HUES6 (cell line): Measurements from ENCODE around the gene MXRA8.

Experiments
- H3K27ac ChIP-seq: 2 replicates; pipeline ENCODE4 v1.7.0; 2013; ENCODE audit warnings: low read depth, mild to moderate bottlenecking, low read length, inconsistent platforms
- H3K27me3 ChIP-seq: 2 replicates; pipeline ENCODE4 v1.6.1; 2013; ENCODE audit warnings: low read length; ENCODE audit not compliant: control insufficient read depth, insufficient read depth
- H3K36me3 ChIP-seq: 2 replicates; pipeline ENCODE4 v1.6.1; 2013; ENCODE audit warnings: low read length; ENCODE audit not compliant: control insufficient read depth, insufficient read depth
- H3K4me1 ChIP-seq: 2 replicates; pipeline ENCODE4 v1.6.1; 2013; ENCODE audit warnings: low read length; ENCODE audit not compliant: control insufficient read depth, insufficient read depth
- H3K4me3 ChIP-seq: 2 replicates; pipeline ENCODE4 v1.5.1; 2013; ENCODE audit warnings: low read depth, low read length
- H3K9ac ChIP-seq: one replicate; pipeline ENCODE4 v1.6.1; 2013; ENCODE audit warnings: mild to moderate bottlenecking, low read length
- H3K9me3 ChIP-seq: 2 replicates; pipeline ENCODE4 v1.6.1; 2013; ENCODE audit warnings: low read depth, low read length; ENCODE audit not compliant: control insufficient read depth, insufficient read depth

Gene MXRA8

DNA sequence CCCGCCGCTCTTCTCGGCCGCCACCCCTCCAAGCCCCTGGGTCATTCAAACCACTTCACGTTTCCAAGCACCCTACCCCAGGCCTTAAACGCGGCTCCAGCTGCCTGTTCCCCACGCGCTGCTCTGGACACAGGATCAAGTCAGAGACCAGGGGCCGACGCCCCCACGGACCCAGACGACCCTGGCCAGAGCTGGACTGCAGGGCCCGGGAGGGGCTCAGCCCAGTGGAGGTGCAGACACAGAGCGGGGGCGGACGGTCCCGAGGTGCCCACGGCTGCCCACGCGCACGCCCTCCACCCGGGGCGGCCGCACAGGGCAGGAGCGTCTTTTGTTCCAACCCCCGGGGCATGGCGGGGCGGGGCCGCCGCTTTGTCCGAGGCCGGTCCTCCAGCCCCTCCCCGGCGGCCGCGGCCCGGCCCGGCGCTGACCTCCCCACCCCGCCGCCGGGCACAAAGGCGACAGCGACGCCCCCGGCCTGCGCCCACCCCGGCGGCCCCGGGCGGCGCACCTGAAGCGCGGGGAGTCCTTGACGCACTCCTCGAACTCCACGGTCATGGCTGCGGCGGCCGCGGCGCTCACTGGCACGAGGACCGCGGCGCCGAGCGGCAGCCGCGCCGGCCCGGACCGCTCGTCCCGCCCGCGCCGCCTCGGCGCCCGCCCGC is 51.0 kb downstream of the MXRA8 start:
- Histone ChIP-seq H3K9me3 (no peaks in the 10 kb centered on the region), H3K27ac (no peak overlapping the region; the same call in 1 of the 2 replicates), H3K9ac (peak overlapping the region; percentile 85), H3K36me3 (peaks cover 26% of the 10 kb centered on the region), H3K4me3 (peak overlapping the region; percentile 89), H3K4me1 (peaks cover 49% of the 10 kb centered on the region), H3K27me3 (no peaks in the 10 kb centered on the region; the same call in 1 of the 2 replicates)

DNA sequence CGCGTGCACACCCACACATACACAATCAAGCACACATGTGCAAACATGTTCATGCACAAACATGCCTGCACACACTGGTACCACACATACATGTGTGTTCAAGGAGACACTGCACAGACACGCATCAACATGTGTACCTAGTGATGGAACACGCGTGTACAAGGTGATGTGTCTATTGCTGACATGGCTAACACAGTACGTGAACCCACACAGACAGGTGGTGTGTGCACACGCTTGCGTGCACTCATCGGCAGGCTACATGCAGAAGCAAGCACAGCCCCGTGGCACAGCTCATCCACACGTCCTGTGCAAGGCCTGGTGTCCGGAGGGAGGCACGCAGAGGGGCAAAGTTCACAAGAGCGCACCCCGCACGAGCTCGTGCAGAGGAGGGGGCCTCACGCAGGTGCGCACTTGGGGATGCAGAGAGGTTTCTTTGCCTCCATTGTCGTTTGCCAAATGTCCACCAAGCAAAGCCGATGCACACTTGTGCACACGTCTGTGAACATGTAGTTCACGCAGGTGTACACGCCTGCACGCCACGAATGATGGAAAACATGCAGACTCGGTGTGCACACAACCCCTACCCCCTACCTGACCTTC is 51.6 kb downstream of the MXRA8 start:
- H3K9ac ChIP-seq = peak overlapping the region; percentile 85
- H3K4me1 ChIP-seq = peaks cover 49% of the 10 kb centered on the region
- H3K27ac ChIP-seq = no peak overlapping the region
- peak overlapping the region; percentile 89 for H3K4me3 ChIP-seq
- peaks cover 20% of the 10 kb centered on the region for H3K36me3 ChIP-seq
- no peaks in the 10 kb centered on the region for H3K9me3 ChIP-seq
- no peaks in the 10 kb centered on the region; the same call in 1 of the 2 replicates for H3K27me3 ChIP-seq

DNA sequence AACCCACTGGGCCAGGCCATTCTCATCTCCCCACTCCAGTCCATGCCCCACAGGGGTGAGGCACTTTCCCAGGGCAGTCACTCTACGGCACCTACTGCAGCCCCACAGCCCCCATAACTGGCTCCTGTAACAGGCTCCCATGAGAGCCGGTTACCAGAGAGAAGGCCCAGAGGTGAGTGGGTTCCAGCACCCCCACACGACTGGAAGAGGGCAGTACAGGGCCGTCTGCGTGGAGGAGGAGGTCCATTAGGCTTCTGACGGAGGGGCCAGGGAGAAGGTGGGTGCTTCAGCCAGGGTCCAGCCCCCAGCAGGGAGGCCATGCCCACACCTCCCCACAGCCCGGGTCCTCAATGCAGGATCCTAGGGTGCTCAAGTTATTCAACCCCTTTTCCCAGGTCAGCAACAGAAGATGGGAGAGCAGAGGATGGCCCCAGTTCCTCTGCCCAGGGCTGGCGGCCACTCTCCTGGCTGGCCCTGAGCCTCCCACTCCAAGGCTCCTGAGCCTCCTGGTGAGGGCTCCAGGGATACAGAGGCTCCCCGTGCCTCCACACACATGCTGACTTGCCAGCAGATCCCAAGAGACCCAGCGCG is 52.2 kb downstream of the MXRA8 start:
- Histone ChIP-seq H3K4me3 (peak overlapping the region; percentile 89), H3K27ac (no peak overlapping the region), H3K27me3 (no peaks in the 10 kb centered on the region; the same call in 1 of the 2 replicates), H3K4me1 (peaks cover 49% of the 10 kb centered on the region), H3K9me3 (no peaks in the 10 kb centered on the region), H3K9ac (no peak overlapping the region), H3K36me3 (peaks cover 14% of the 10 kb centered on the region)

DNA sequence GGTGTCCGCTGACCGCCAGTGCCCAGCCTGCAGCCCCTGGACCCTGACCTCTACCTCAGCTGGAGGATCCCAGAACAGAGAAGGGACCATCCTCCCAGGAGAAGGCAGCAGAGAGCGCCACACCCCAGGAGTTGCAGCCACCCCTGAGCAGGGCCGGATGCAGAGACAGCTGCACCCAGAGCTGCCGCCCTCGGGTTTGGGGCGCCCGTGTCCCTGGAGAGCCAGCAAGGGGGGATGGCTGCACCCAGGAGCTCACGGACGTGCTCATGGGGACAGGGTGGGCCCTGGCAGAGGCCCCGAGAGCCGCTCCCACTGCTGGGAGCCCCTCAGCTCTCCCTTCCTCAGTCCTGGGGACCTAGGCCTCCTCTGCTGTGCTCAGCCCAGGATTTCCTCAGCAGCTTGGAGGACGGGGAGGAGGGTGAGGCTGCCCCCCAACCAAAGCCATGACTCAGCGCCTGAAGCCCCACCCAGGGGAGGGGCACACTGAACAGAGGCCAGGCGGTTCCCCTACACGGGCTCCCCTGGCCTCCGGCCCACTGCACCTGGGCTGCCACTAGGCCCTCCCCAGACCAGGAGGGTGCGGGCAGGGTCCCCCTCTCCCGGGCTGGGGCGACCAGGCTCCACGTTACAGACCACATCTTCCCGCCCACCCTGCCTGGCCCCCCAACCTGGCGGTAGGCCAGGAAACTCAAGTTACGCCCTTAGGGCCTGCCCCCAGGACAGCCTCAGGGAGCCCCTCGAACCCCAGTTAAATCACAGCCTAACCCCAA is 52.9 kb downstream of the MXRA8 start:
- Histone ChIP-seq H3K27me3 (no peaks in the 10 kb centered on the region; the same call in 1 of the 2 replicates), H3K36me3 (peaks cover 8% of the 10 kb centered on the region; the same call in 1 of the 2 replicates), H3K27ac (peak overlapping the region; percentile 84), H3K4me3 (peak overlapping the region; percentile 89), H3K9me3 (no peaks in the 10 kb centered on the region), H3K9ac (peak overlapping the region; percentile 65), H3K4me1 (peaks cover 49% of the 10 kb centered on the region)

DNA sequence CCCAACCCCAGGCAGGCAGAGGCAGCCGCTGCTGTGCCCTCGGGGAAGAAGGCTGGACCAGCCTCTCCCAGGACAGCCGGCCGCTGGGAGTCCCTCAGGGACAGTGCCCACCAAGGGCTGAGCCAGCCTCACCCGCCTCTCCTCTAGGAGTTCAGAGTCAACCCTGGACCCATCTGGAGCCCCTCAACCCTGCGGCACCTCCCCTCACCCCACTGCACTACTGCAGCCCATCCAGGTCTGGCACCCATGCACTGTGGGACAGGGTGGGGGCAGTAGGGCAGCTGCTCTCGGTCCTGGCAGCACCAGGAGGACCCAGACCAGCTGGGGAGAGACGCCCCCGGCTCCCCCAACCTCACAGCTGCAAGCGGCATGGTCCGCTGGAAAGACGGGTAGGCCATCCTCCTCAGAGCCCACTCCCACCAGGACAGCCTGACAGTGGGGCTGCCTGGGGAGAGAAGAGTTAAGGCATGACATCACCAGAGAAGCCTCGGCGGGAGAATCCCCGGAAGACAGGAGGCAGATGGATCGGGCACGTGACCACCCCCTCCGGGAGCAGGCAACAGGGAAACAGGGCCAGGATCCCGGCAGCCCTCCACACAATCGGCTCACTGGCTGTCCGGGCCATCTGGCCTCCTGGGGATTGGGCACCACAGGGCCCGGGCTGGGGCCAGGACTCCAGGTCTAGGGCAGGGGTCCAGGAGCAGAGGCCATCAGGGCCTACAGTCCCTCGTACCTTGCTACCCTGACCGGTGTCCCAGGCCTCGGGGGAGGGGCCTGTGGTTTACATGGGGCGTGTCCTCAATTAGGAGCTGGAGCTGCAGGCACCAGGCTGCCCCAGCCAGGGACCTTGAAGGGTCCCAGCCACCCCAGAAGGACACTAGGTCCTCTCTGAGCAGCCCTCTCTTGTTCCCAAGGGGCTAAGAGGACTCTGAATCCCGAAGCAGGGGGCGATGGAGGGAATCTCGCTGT is 53.7 kb downstream of the MXRA8 start:
- Histone ChIP-seq H3K27ac (peak overlapping the region; percentile 84), H3K4me1 (peaks cover 42% of the 10 kb centered on the region), H3K9me3 (no peaks in the 10 kb centered on the region), H3K9ac (peak overlapping the region; percentile 65), H3K36me3 (no peaks in the 10 kb centered on the region), H3K27me3 (no peaks in the 10 kb centered on the region; the same call in 1 of the 2 replicates), H3K4me3 (peak overlapping the region; percentile 50)

DNA sequence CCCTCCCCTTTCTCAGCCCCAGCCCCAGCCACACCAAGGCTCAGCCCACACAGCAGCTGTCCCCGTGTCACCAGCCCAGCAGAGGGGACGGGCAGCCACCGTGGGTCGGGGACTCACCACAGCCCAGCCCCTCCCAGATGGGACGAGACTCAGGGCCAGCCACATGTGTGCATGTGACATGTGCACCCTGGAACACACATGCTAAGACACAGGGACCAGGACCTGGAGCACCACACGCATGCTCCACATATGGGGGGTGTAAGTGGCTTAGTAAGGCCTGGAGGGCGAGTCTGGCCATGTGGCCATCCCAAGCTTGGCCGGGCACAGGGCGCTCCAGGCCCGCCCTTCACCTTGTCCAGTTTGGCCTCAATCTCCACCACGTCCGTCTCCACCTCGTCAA is 54.6 kb downstream of the MXRA8 start:
- H3K36me3 ChIP-seq = no peaks in the 10 kb centered on the region
- no peak overlapping the region for H3K4me3 ChIP-seq

DNA sequence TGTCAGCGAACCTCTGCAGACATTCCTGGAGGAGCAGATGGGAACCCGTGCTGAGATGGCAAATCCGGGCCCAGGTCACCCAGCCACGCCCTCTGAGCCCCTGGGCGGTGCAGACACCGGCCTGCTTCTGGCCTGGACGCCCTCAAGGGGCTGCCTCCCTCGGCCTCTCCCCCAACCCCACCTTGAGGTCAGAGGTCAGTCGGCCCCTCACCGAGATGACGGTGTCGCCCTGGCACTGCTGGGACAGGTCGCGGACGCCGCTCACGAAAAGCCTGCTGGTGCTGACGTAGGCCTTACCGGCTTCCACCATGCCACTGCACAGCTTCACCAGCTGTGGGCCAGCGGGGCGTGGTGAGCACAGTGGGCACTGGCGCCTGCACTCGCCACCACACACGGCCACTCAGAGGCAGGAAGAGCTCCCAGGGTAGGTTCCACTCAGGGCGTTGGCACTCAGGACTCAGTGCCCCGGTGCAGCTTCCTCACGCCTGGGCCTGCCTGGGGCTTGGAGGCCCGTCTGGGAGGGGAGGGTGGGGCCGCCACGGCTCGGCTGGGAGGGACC is 55.3 kb downstream of the MXRA8 start:
- no peak overlapping the region for H3K4me3 ChIP-seq
- no peak overlapping the region for H3K27ac ChIP-seq
- H3K4me1 ChIP-seq = peaks cover 38% of the 10 kb centered on the region
- H3K36me3 ChIP-seq = no peaks in the 10 kb centered on the region
- no peaks in the 10 kb centered on the region for H3K9me3 ChIP-seq
- no peak overlapping the region for H3K9ac ChIP-seq
- no peaks in the 10 kb centered on the region; the same call in 1 of the 2 replicates for H3K27me3 ChIP-seq

More for the DNA sequence above, 54.6 kb downstream of the MXRA8 start:
- Histone ChIP-seq H3K9ac (no peak overlapping the region), H3K27ac (no peak overlapping the region), H3K27me3 (no peaks in the 10 kb centered on the region; the same call in 1 of the 2 replicates), H3K9me3 (no peaks in the 10 kb centered on the region), H3K4me1 (peaks cover 38% of the 10 kb centered on the region)
